ACC112 (cell line): Measurements from ENCODE around the gene GRB10.

Experiments
- H2AFZ ChIP-seq: fragments of 200-600 bp; sonication (generic); one replicate; pipeline ENCODE4 v1.6.0; 2017; ENCODE audit warnings: antibody characterized with exemption, low read length; ENCODE audit not compliant: unreplicated experiment
- H3K27ac ChIP-seq: fragments of 200-600 bp; sonication (generic); 2 replicates; pipeline ENCODE4 v1.5.1; 2014; ENCODE audit warnings: low read depth, mild to moderate bottlenecking, antibody characterized with exemption, low read length, moderate library complexity
- H3K27me3 ChIP-seq: fragments of 200-600 bp; sonication (generic); 2 replicates; pipeline ENCODE4 v1.6.1; 2014; ENCODE audit warnings: mild to moderate bottlenecking, antibody characterized with exemption, low read length, moderate library complexity, mixed read lengths; ENCODE audit not compliant: insufficient read depth
- H3K36me3 ChIP-seq: fragments of 200-600 bp; sonication (generic); 2 replicates; pipeline ENCODE4 v1.6.1; 2016; ENCODE audit warnings: mild to moderate bottlenecking, antibody characterized with exemption, low read length, moderate library complexity, mixed read lengths; ENCODE audit not compliant: insufficient read depth
- H3K4me1 ChIP-seq: fragments of 200-600 bp; sonication (generic); one replicate; pipeline ENCODE4 v1.6.1; 2016; ENCODE audit warnings: low read length, mixed read lengths; ENCODE audit not compliant: insufficient read depth, unreplicated experiment, control insufficient read depth
- H3K4me3 ChIP-seq: fragments of 200-600 bp; sonication (generic); 2 replicates; pipeline ENCODE4 v1.5.1; 2014; ENCODE audit warnings: mild to moderate bottlenecking, low read depth, low read length
- H3K79me2 ChIP-seq: fragments of 200-600 bp; sonication (generic); one replicate; pipeline ENCODE4 v1.6.0; 2016; ENCODE audit warnings: low read length; ENCODE audit not compliant: control insufficient read depth, unreplicated experiment, insufficient read depth

The GRB10 gene

DNA sequence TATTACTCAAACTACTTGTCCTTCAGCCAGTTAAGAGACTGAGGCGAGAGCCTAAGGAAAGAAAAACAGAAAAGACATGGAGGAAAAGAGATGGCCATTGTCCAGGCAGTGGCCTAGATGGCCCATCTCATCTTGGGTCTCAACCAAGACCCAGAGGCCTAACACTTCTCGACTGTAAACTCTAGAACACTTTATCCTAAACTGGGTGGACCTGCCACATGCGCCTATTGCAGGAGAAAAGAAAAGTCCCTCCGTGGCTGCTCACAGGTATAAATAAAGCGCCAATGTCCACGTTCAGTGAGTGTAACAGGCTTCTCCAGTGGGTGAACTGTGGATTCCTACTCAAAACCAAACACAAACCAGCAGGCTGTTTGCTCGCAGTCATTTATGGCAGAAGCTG, 124.8 kb downstream of the GRB10 start:
- H3K4me1 ChIP-seq: peaks cover 70% of the 10 kb centered on the region
- H3K27me3 ChIP-seq: no peaks in the 10 kb centered on the region
- H3K4me3 ChIP-seq: peak overlapping the region; percentile 40; the same call in 1 of the 2 replicates
- no peaks in the 10 kb centered on the region for H3K79me2 ChIP-seq
- H2AFZ ChIP-seq: no peak overlapping the region
- no peaks in the 10 kb centered on the region for H3K36me3 ChIP-seq
- H3K27ac ChIP-seq: peak overlapping the region; percentile 95

DNA sequence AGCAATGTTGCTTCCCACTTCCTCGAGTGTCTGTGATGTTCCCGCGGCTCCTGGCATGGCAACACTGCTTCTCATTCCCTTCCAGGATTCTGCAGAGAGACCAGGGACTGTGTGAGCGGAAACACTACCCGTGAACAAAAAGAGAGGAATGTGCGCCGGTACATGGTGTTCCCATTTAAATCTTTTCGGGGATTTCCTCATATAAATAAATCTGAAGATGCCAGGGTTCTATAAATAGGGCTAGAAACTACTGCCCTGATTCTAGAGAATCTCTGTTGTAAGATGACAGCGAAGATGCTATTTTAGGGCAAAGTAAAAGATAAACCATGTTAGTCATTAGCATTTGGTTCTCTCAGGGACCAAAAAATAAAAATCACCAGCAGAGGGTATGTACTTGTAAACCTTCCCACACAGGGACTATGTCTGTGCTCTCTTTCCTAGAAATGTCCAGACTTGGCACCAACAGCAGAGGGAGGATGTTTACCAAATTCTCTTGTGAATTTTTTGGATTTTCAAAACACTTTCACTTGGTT, 125.3 kb downstream of the GRB10 start:
- Histone ChIP-seq H3K27ac (peak overlapping the region; percentile 95), H3K27me3 (no peaks in the 10 kb centered on the region), H2AFZ (no peak overlapping the region), H3K36me3 (no peaks in the 10 kb centered on the region), H3K79me2 (no peaks in the 10 kb centered on the region), H3K4me1 (peaks cover 68% of the 10 kb centered on the region), H3K4me3 (peak overlapping the region; percentile 40; the same call in 1 of the 2 replicates)

DNA sequence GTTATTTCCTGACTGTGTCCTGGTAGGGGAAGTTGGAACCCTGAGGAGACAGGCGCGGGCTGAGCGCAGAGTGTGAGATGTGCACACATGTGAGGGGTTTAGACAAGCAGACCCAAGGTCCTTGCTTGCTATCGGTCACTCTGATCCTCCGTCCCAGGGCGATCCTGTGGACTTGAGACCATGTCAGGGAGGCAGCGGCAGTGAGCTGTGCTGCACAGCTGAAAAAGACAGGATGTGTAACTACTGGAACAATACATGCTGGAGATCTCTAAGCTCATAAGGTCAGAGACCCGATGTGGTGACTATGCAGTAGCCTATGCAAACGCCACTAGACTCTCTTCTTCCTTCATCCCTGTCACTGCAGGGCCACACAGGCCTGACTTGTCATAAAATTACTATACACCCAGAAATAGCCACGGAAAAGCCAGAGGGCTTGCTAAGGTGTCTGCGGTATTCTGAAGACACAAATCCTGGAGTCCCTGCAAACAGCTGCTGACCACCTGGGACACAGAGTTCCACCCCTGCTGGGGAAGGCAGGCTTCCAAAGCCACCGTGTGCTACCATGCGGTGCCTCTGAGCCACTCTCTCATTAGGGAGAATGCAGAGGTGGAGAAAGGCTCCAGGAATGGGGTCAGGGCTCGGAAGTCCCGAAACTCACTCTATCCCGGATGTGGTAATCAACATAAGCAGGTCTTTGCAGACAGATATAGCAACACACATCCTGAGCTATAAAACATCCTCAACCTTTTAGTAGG, 126.4 kb downstream of the GRB10 start:
- no peak overlapping the region for H2AFZ ChIP-seq
- H3K36me3 ChIP-seq: no peaks in the 10 kb centered on the region

DNA sequence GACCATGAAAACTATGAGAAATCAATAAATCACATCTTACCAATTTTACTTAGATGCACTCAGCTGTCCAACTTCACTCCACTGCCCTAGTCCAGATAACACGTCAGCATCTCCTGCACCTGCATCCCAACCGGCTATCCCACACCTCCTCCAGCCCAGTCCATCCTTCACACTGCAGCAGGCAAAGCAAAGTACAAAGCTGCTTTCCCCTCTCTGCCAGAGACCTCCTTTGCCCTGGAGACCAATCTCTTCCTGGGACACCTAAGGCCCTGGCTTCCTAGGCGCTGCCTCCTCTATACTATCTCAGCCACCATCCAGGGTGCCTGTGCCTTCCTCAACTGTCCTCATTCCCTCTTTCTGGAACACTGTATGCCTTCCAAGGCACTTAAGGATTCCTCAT, 127.2 kb downstream of the GRB10 start:
- no peak overlapping the region for H3K27ac ChIP-seq
- no peak overlapping the region for H2AFZ ChIP-seq
- no peak overlapping the region for H3K4me3 ChIP-seq
- H3K36me3 ChIP-seq: no peaks in the 10 kb centered on the region
- H3K27me3 ChIP-seq: no peaks in the 10 kb centered on the region
- H3K79me2 ChIP-seq: no peaks in the 10 kb centered on the region
- H3K4me1 ChIP-seq: peaks cover 58% of the 10 kb centered on the region

More for the DNA sequence above, 126.4 kb downstream of the GRB10 start:
- H3K4me3 ChIP-seq: peak overlapping the region; percentile 40; the same call in 1 of the 2 replicates
- H3K27ac ChIP-seq: peak overlapping the region; percentile 95
- H3K79me2 ChIP-seq: no peaks in the 10 kb centered on the region
- H3K4me1 ChIP-seq: peaks cover 58% of the 10 kb centered on the region
- no peaks in the 10 kb centered on the region for H3K27me3 ChIP-seq

DNA sequence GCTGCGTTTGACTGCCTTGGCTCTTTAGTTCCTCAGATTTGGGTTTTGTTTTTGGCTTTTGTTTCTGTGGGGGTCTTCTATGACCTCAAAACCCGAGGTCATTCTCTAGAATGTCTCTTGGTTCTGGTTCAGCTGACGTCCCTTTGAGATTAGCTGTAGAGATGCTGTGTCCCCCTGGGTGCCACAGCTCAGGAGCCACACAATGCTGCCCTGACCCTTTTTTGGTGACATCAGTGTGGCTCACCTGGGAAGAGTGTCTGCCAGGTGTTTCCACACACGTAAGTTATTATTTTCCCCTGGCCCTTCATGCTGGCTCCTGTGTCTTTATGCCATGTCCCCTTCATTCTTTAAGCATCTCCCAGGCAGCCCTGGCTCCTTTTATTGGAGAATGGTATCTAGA, 127.7 kb downstream of the GRB10 start:
- Histone ChIP-seq H3K27me3 (no peaks in the 10 kb centered on the region), H3K36me3 (no peaks in the 10 kb centered on the region), H3K27ac (no peak overlapping the region), H3K79me2 (no peaks in the 10 kb centered on the region), H3K4me3 (no peak overlapping the region), H3K4me1 (peaks cover 58% of the 10 kb centered on the region), H2AFZ (no peak overlapping the region)

DNA sequence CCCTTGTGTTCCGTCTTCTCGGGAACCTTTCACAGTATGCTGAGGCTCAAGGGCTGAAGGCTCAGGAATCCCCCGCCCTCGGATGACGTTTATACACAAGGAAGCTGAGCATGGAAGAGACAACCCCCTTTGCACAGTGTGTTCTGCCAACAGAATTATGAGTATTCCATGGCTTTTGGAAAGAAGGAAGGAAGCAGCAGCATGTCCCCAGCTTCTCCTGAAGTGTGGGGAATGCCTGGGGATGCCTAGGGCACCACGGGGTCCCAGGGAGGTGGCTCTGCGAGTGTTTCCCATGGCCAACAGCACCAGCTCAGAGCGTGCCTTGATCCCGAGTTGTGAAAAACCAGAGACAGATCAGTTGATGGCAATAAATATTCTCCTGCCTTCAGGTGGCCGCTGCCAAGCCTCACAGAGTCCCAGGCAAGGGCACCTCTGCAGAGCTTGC, 128.7 kb downstream of the GRB10 start:
- Histone ChIP-seq H3K4me3 (no peak overlapping the region), H3K79me2 (no peaks in the 10 kb centered on the region), H3K36me3 (no peaks in the 10 kb centered on the region), H3K4me1 (peaks cover 56% of the 10 kb centered on the region), H3K27ac (peak overlapping the region; percentile 48; the same call in 1 of the 2 replicates), H3K27me3 (no peaks in the 10 kb centered on the region), H2AFZ (no peak overlapping the region)

DNA sequence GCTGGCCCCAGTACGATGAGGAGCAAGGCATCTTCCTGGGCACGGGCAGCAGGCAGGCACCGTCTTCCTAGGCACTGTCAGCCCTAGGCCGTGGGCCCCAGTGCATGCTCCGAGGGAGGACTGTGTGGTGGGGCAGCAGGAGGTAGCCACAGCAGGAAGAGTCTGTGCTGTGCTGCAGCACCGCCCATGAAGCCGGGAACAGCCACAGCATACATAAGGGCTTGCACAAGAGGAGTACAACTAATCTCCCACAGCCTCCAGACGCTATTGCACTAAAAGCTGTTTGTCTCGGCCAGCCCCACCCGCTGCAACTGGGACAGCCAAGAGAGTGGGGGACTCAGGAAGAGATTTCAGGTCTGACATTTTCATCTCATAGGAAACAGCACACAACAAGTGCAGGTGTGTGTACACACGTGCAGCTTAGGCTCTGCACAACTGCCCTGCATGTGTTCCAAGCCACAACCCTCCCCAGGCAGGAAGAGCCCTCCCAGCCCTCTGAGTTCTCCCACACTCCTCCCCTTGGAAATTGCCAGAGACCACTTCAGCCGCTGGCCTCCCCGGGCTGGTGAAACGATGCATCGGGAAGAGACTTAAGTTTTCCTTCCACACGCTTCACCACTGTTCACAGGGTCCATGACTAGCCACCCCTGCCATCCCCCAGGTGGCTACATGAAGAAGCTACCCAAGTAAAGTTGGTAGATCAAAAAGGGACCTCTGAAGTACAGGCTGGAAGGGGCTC, 129.4 kb downstream of the GRB10 start:
- Histone ChIP-seq H3K79me2 (no peaks in the 10 kb centered on the region), H3K27me3 (no peaks in the 10 kb centered on the region), H3K27ac (peak overlapping the region; percentile 48; the same call in 1 of the 2 replicates), H2AFZ (no peak overlapping the region), H3K4me1 (peaks cover 49% of the 10 kb centered on the region), H3K36me3 (no peaks in the 10 kb centered on the region), H3K4me3 (no peak overlapping the region)

DNA sequence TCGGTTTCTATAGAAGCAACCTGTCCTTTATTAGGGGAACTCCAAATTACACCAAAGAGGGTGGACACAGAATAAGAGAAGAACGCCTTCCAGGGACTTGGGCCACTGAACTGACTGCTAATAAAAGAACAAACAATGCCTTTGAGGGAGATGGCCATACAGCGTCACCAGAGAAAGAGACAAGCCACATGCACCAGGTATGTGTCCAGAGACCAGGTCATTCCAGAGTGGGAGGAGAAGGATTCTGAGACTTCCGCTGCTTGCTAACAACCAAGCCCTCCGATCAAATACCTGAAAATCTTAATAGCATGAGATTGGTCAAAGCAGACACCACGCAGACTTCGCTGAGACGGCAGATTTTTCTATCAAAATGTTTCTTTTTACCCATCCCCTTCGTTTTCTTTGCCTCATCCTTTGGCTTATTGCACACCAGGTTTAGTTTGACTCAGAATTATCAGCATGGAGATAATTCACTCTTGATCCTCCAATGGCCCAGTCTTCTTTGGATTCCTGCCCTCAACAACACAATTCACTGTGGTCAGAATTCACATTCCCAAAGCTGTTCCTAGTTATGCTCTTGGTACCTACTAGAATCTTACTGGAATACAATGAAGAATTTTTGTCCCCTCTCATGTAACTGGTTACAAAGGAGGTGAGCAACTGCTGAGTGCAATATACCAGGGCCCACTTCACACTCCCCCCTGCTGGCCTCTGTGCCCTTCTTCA, 130.1 kb downstream of the GRB10 start:
- peak overlapping the region; percentile 48; the same call in 1 of the 2 replicates for H3K27ac ChIP-seq
- H3K79me2 ChIP-seq: no peaks in the 10 kb centered on the region
- no peaks in the 10 kb centered on the region for H3K36me3 ChIP-seq
- H3K4me1 ChIP-seq: peaks cover 42% of the 10 kb centered on the region
- no peaks in the 10 kb centered on the region for H3K27me3 ChIP-seq
- H3K4me3 ChIP-seq: no peak overlapping the region
- no peak overlapping the region for H2AFZ ChIP-seq

DNA sequence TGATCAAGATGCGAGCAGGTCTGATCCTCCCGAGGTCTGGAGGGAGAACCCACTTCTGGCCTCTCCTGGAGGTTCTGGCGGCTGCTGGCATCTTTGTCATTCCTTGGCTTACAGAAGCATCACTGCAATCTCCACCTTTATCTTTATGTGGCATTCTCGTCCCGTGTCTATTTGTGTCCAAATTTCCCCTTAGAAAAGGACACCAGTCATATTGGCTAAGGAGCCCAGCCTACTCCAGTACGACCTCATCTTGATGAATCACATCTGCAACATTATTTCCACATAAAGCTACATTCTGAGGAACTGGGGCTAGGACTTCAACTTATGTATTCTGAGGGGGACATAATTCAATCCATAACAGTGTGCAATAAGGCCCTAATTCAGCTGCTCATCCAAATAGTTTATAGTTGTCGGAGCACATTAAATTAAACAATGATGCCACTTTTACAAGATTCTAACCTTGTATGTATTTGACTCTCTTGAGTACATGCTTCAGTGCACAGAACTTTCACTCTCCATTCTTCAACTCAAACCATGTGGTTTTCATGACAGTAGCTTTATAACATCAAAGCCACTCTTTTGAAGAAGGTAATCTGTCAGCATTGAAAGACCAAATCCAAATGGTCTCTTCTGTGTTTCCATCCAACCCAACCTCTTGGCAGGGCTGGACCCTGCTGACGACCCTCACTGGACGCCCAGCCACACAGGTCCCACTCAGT, 131.3 kb downstream of the GRB10 start:
- H2AFZ ChIP-seq: no peak overlapping the region
- no peaks in the 10 kb centered on the region for H3K36me3 ChIP-seq
- H3K79me2 ChIP-seq: no peaks in the 10 kb centered on the region
- peaks cover 34% of the 10 kb centered on the region for H3K4me1 ChIP-seq
- no peak overlapping the region for H3K27ac ChIP-seq
- no peaks in the 10 kb centered on the region for H3K27me3 ChIP-seq
- no peak overlapping the region for H3K4me3 ChIP-seq
